ENCODE measurements around the gene ZNF626.
"Not testable (repeated sequence)": the region's sequence is repeated elsewhere in the genome, so short reads cannot be mapped to it uniquely, and the experiment has no call there.

GRCh38 chr19:20664475-20664874 lies 3.1 kb upstream of the ZNF626 start:
- not testable (repeated sequence) for TF ChIP-seq CTCF (IDR thresholded peaks at IDR 0.05; ENCODE audit: poor library complexity); EZH2 (IDR thresholded peaks at IDR 0.05; ENCODE audit: borderline replicate concordance)
